Measurements from ENCODE around the gene CHAT.

DNA sequence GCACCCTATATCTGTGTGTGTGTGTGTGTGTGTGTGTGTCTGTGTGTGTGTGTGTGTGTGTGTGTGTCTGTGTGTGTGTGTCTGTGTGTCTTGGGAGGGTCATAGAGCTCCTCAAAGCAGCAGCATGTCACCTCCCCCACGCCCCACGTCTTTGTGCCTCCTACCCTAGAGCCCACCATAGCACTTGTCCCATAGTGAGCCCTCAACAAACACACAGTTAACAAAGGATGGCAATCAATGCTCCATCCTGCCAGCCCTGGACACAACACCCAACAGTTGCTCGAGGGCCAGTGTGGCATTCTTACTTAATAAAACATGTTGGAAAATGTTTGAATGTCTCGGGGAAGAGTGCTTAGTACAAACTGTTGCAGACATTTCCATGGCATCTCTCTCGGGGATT is 96.1 kb downstream of the CHAT start:
- TF ChIP-seq EZH2phosphoT487 (IDR thresholded peaks at IDR 0.05; ENCODE audit: insufficient read depth, low read depth) (no peak), EZH2 (IDR thresholded peaks at IDR 0.05; ENCODE audit: insufficient read depth, poor library complexity, severe bottlenecking) (no peak)
